ENCODE measurements around the gene CCKAR.

Gene CCKAR

DNA sequence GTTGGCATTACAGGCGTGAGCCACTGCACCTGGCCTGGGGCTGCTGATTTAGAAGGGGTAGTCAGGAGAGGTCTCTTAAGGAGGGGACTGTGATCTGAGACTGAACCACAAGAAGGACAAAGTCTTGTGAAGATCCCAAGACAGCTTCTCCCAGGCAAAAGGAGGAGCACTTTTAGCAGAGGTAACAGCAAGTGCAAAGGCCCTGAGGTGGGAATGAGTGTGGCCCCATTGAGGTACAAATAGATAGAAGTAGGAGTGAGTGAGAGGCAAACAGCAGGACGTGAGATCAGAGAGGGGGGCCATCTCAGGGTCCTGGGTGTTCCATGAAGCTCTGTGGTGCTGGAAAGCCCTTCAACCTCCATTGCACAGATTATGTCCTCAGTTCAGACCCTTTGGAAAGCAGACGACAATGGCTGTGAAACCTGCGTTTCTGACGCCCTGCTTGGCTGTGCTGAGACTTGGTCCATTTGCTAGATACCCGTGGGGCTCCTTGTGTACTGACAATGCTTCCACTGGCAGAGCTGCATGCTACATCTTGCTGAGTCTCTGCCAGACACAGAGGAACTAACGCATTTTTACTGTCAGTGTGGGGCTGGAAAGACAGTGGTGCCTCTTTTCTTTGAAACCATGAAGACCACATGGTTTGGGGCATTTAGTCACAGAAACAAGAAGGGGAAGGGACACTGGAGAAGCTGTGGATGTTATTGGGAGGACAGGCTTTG is 1.3 kb upstream of the CCKAR start:
- TF ChIP-seq, protein P1, sequence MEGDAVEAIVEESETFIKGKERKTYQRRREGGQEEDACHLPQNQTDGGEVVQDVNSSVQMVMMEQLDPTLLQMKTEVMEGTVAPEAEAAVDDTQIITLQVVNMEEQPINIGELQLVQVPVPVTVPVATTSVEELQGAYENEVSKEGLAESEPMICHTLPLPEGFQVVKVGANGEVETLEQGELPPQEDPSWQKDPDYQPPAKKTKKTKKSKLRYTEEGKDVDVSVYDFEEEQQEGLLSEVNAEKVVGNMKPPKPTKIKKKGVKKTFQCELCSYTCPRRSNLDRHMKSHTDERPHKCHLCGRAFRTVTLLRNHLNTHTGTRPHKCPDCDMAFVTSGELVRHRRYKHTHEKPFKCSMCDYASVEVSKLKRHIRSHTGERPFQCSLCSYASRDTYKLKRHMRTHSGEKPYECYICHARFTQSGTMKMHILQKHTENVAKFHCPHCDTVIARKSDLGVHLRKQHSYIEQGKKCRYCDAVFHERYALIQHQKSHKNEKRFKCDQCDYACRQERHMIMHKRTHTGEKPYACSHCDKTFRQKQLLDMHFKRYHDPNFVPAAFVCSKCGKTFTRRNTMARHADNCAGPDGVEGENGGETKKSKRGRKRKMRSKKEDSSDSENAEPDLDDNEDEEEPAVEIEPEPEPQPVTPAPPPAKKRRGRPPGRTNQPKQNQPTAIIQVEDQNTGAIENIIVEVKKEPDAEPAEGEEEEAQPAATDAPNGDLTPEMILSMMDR (IDR thresholded peaks at IDR 0.05; ENCODE audit: control insufficient read depth, extremely low read depth, insufficient read depth), result no peak
- no peak for DNase-seq (ENCODE audit: low read depth)
- no peak overlapping the region for H3K4me3 ChIP-seq (ENCODE audit: low read depth, low read length)

DNA sequence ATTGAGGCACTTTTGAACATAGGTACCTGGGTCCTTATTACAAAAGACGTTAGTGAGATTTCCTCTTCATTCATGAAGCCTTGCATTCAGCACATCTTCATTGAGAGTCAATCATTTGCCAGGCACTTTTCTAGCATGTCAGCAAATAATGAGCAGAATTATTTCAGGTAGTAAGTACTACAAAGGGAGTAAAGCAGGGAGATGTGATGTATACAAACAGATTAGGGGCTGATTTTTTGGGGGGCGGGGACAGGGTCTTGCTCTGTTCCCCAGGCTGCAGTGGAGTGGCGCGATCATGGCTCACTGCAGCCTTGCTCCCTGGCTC is 638 bp upstream of the CCKAR start:
- H3K4me3 ChIP-seq (ENCODE audit: low read depth, low read length), result no peak overlapping the region
- TF ChIP-seq, protein P1 (IDR thresholded peaks at IDR 0.05; ENCODE audit: control insufficient read depth, extremely low read depth, insufficient read depth), result no peak
- DNase-seq (ENCODE audit: low read depth), result no peak

DNA sequence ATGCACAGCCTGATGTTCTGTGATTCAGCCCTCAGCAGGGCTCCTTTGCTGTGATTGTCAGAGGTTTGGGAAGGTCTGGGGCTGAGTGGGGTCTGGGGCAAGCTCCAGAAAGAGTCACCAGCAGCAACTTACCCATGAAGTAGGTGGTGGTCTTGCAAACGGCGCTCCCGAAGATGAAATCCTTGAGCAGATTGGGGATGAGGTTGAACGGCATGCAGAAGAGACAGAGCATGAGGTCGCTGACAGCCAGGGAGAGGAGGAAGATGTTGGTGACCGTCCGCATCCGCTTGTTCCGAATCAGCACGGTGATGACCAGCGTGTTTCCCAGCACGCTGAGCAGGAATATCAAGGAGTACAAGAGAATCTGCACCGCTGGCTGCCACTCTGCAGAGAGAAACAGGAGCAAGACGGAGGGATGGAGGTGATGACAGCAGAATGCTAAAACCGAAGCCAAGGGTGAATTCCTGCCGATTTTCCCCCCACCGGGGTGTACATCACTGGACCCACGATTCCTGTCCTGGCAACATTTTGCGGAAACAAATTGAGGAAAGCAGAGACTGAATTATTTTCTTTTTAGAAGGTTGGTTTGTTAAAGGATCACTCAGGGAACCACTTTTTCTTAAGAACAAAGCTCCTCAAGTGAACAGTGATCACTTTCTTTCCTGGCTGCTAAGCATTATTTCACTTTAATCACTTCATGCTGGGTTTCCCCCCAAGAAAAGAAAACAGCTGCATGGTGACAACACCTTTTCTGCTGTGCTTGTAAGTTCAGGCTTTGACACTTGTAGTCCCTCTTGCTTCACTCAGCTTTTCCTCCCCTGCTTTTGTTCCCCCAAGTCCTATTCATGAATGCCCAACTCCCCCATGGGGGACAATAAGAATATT is 941 bp downstream of the CCKAR start:
- no peak for DNase-seq (ENCODE audit: low read depth)
- TF ChIP-seq, protein P1 (IDR thresholded peaks at IDR 0.05; ENCODE audit: control insufficient read depth, extremely low read depth, insufficient read depth), result no peak
- H3K4me3 ChIP-seq (ENCODE audit: low read depth, low read length), result no peak overlapping the region

DNA sequence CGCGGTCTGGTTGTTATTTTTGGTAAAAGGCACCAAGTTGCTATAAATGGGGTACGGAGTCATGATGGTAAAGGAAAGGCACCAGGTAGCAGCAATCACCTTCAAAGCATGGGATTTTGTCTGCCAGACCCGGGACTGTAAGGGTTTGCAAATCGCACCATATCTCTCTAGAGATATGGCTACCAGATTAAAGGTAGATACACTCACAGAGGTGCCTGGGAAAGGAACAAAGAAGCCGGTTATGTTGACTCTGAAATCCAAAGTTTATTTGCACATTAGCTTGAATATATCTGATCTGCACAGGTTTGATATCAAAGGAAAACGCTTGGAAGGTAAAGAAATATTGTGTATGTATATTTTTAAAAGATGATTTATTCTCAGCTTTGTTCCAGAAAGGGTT is 4.6 kb downstream of the CCKAR start:
- DNase-seq (ENCODE audit: low read depth), result no peak
- TF ChIP-seq, protein P1 (IDR thresholded peaks at IDR 0.05; ENCODE audit: control insufficient read depth, extremely low read depth, insufficient read depth), result no peak
- H3K4me3 ChIP-seq (ENCODE audit: low read depth, low read length), result no peak overlapping the region

DNA sequence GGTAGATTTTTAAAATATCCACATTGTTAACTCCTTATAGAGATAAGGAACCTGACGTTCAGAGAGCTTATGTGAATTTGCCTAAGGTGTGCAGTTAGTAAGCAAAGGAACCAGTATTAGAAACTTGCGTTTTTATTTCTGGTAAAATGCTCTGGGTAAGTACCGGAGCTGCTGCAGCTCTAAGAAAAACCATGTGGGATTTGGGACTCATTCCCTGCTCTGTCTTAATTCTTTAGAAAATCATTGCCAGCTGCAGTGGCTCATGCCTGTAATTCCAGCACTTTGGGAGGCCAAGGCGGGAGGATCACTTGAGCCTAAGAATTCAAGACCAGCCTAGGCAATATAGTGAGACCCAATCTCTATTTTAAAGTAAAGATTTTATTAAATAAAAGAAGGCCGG is 5.8 kb downstream of the CCKAR start:
- H3K4me3 ChIP-seq (ENCODE audit: low read depth, low read length), result no peak overlapping the region
- DNase-seq (ENCODE audit: low read depth), result no peak
- TF ChIP-seq, protein P1 (IDR thresholded peaks at IDR 0.05; ENCODE audit: control insufficient read depth, extremely low read depth, insufficient read depth), result no peak

DNA sequence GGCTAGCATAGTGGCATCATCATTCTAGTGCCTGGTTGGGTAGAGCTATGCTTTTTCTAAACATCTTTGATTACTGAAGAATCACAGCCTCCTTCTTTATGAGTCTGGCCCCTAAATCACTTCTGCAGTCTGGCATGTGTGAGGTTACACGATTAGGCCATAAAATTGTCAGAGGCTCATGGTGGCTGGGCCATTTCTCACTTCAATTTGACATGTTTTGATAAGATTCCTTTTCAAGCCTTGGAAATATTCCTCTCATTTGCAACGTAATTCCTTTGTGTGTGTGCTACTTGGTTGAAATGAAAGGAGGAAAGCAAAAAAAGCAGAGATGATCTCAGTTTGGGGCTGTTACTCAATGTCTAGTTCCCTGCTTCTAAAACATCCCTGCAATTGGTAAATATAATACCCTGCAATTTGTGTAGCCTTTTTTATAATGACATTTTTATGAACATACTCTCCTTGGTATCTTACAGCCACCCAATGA is 6.2 kb downstream of the CCKAR start:
- no peak for DNase-seq (ENCODE audit: low read depth)
- TF ChIP-seq, protein P1 (IDR thresholded peaks at IDR 0.05; ENCODE audit: control insufficient read depth, extremely low read depth, insufficient read depth), result no peak

More for the DNA sequence above, 6.2 kb downstream of the CCKAR start:
- H3K4me3 ChIP-seq (ENCODE audit: low read depth, low read length), result no peak overlapping the region

Data from LNCaP clone FGC (cell line).